ENCODE measurements around the gene NPFF. TPM values are rescaled to one million over a fixed set of nuclear protein-coding genes. Genes with fewer than 3 reads are reported as not detected.

The NPFF gene
- total RNA-seq, 1 donor from 2014 or later = not detected

DNA sequence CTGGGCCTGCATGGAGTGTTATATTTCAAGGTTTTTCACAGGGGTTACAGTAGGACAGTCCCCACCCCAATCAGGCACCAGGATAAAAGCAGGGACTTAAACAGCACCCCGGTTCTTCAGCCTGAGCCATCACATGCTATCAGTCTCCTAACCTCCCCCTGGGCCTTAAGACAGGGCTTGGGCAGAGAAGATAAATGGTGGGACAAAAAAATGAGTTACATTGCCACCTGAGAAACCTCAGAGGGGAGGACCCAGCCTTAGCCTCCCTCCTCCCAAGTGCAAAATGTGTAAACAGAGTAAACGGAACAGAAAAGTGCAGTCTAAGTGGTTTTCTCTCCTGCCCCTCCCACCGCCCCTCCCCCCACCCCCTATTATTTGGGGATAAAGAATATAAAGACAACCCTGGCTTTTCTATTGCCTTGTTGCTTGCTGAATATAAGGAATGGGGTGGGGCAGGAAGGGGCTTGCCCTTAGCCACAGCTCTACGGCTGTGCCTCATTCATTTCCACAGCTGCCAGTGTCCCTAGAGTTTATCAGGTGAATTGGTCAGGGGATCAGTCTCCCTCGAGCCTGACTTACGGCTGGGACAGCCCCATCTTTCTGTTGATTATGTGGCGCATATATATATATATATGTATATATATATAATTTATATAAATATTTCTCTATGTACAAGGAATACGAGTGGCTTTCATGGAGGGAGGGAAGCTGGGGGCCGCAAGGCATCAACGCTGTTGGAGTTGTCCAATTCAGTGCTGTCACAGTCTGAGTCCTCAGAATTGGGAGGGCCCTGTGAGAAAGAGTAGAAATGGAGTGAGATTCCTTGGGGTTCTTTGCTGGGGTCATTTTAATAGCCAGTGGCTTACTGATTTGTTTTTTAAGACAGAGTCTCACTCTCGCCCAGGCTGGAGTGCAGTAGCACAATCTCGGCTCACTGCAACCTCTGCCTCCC is 26.5 kb downstream of the NPFF start:
- TF ChIP-seq, protein P1, sequence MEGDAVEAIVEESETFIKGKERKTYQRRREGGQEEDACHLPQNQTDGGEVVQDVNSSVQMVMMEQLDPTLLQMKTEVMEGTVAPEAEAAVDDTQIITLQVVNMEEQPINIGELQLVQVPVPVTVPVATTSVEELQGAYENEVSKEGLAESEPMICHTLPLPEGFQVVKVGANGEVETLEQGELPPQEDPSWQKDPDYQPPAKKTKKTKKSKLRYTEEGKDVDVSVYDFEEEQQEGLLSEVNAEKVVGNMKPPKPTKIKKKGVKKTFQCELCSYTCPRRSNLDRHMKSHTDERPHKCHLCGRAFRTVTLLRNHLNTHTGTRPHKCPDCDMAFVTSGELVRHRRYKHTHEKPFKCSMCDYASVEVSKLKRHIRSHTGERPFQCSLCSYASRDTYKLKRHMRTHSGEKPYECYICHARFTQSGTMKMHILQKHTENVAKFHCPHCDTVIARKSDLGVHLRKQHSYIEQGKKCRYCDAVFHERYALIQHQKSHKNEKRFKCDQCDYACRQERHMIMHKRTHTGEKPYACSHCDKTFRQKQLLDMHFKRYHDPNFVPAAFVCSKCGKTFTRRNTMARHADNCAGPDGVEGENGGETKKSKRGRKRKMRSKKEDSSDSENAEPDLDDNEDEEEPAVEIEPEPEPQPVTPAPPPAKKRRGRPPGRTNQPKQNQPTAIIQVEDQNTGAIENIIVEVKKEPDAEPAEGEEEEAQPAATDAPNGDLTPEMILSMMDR (IDR thresholded peaks at IDR 0.05) = no peak
- peaks cover 13% of the 10 kb centered on the region for H3K4me1 Mint-ChIP-seq (ENCODE audit: unreplicated experiment)
- DNase-seq (ENCODE audit: extremely low spot score, unreplicated experiment) = no peak
- peaks cover 45% of the 10 kb centered on the region for H3K36me3 Mint-ChIP-seq (ENCODE audit: unreplicated experiment)
- H3K27me3 Mint-ChIP-seq (ENCODE audit: unreplicated experiment) = no peaks in the 10 kb centered on the region
- no peaks in the 10 kb centered on the region for H3K9me3 Mint-ChIP-seq (ENCODE audit: unreplicated experiment)
- H3K4me3 Mint-ChIP-seq (ENCODE audit: unreplicated experiment) = no peak overlapping the region
- no peak overlapping the region for H3K27ac Mint-ChIP-seq (ENCODE audit: unreplicated experiment)

DNA sequence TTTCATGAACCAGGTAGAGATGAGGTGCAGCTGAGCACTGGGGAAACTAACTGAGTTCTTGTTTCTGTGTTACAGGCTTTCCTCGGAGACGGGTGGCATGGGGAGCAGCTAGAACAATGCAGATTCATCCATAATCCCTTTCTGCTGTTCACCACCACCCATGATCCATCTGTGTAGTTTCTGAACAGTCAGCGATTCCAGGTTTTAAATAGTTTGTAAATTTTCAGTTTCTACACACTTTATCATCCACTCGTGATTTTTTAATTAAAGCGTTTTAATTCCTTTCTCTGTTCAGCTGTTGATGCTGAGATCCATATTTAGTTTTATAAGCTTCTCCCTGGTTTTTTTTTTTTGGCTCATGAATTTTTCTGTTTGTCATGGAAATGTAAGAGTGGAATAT is 28.0 kb downstream of the NPFF start:
- Mint-ChIP-seq H3K36me3 (ENCODE audit: unreplicated experiment) (peaks cover 50% of the 10 kb centered on the region), H3K4me3 (ENCODE audit: unreplicated experiment) (no peak overlapping the region)

DNA sequence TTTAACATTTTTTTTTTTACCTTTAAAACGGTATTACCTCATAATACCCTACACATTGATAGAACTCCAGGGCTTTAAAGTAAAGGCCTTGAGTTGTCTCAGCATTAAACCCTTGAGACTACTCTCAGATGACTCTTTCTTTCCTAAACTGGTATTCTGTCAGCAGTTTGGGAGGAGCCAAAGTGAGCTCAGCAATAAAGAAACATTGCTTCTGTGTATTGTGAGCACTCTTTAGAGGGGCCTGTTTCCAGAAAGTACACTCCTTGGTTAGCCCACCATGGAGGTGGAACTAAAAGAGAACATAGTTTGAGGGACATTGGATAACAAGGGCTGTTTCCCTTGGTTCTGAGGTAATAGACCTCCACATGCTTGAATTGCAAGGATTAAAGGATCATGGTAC is 28.4 kb downstream of the NPFF start:
- TF ChIP-seq, protein P1 (IDR thresholded peaks at IDR 0.05) = no peak
- peaks cover 54% of the 10 kb centered on the region for H3K36me3 Mint-ChIP-seq (ENCODE audit: unreplicated experiment)
- peaks cover 13% of the 10 kb centered on the region for H3K4me1 Mint-ChIP-seq (ENCODE audit: unreplicated experiment)
- no peak overlapping the region for H3K4me3 Mint-ChIP-seq (ENCODE audit: unreplicated experiment)
- no peaks in the 10 kb centered on the region for H3K9me3 Mint-ChIP-seq (ENCODE audit: unreplicated experiment)
- H3K27ac Mint-ChIP-seq (ENCODE audit: unreplicated experiment) = peak overlapping the region; percentile 38
- no peaks in the 10 kb centered on the region for H3K27me3 Mint-ChIP-seq (ENCODE audit: unreplicated experiment)
- DNase-seq (ENCODE audit: extremely low spot score, unreplicated experiment) = no peak

More for the DNA sequence above, 28.0 kb downstream of the NPFF start:
- no peak for DNase-seq (ENCODE audit: extremely low spot score, unreplicated experiment)
- peak overlapping the region; percentile 38 for H3K27ac Mint-ChIP-seq (ENCODE audit: unreplicated experiment)
- H3K9me3 Mint-ChIP-seq (ENCODE audit: unreplicated experiment) = no peaks in the 10 kb centered on the region
- TF ChIP-seq, protein P1 (IDR thresholded peaks at IDR 0.05) = no peak
- H3K4me1 Mint-ChIP-seq (ENCODE audit: unreplicated experiment) = peaks cover 13% of the 10 kb centered on the region
- no peaks in the 10 kb centered on the region for H3K27me3 Mint-ChIP-seq (ENCODE audit: unreplicated experiment)

DNA sequence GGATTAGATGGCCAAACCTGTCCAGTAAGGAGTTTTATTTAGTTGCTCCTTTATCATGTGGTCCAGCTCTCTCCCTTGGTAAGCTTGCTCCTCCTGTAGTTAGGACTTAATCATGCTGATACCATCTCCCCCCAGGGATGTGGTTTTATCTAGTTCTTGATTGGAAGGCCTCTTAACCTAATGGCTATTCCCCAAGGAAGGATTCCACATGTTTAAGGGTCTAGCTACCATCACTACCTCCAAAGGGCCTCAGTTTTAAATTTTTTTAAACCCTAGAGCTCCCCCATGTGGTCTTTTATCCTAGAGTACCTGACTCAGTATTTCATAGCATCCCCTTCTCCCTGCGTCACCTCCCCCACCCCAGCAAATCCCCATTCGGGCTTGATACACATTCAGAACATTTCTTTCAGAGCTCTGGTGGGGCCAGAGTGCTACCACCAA is 30.5 kb downstream of the NPFF start:
- Mint-ChIP-seq H3K9me3 (ENCODE audit: unreplicated experiment) (no peaks in the 10 kb centered on the region), H3K27ac (ENCODE audit: unreplicated experiment) (peak overlapping the region; percentile 38), H3K4me3 (ENCODE audit: unreplicated experiment) (no peak overlapping the region), H3K27me3 (ENCODE audit: unreplicated experiment) (no peaks in the 10 kb centered on the region), H3K36me3 (ENCODE audit: unreplicated experiment) (peaks cover 60% of the 10 kb centered on the region), H3K4me1 (ENCODE audit: unreplicated experiment) (peaks cover 22% of the 10 kb centered on the region)
- TF ChIP-seq, protein P1 (IDR thresholded peaks at IDR 0.05) = peak; percentile 43
- DNase-seq (ENCODE audit: extremely low spot score, unreplicated experiment) = no peak

DNA sequence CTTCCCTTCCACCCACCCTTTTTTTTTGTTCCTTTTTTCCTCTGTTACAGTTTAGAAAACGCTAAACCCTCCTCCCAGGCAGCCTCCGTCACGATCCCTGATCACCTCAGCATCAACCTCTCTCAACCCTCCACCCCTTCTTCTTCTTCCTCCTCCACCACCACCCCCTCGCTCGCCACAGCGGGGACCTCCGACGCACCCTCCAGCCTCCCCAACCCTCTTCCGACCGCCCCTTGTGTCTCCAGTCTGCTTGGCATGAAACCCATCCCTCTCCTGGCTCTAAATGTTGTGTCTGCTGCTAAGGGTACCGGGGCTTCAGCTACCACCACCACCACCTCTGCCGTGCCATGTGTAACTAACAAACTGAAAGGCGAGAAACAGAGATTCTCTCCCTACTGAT is 32.5 kb downstream of the NPFF start:
- H3K36me3 Mint-ChIP-seq (ENCODE audit: unreplicated experiment) = peaks cover 67% of the 10 kb centered on the region
- no peaks in the 10 kb centered on the region for H3K9me3 Mint-ChIP-seq (ENCODE audit: unreplicated experiment)
- DNase-seq (ENCODE audit: extremely low spot score, unreplicated experiment) = no peak
- no peak overlapping the region for H3K27ac Mint-ChIP-seq (ENCODE audit: unreplicated experiment)
- H3K27me3 Mint-ChIP-seq (ENCODE audit: unreplicated experiment) = no peaks in the 10 kb centered on the region
- H3K4me3 Mint-ChIP-seq (ENCODE audit: unreplicated experiment) = no peak overlapping the region
- H3K4me1 Mint-ChIP-seq (ENCODE audit: unreplicated experiment) = peaks cover 26% of the 10 kb centered on the region
- TF ChIP-seq, protein P1 (IDR thresholded peaks at IDR 0.05) = no peak

Measured in osteocyte (in vitro differentiated cells).